ENCODE data around the gene MTIF3. TPM values are rescaled to one million over a fixed set of nuclear protein-coding genes. Genes with fewer than 3 reads are reported as not detected.
A peak's percentile ranks its signal among the peaks of the same experiment; 100 is the strongest.

Gene MTIF3
- polyA plus RNA-seq, 3 donors: 61.6 to 135 (median 86.6) TPM

DNA sequence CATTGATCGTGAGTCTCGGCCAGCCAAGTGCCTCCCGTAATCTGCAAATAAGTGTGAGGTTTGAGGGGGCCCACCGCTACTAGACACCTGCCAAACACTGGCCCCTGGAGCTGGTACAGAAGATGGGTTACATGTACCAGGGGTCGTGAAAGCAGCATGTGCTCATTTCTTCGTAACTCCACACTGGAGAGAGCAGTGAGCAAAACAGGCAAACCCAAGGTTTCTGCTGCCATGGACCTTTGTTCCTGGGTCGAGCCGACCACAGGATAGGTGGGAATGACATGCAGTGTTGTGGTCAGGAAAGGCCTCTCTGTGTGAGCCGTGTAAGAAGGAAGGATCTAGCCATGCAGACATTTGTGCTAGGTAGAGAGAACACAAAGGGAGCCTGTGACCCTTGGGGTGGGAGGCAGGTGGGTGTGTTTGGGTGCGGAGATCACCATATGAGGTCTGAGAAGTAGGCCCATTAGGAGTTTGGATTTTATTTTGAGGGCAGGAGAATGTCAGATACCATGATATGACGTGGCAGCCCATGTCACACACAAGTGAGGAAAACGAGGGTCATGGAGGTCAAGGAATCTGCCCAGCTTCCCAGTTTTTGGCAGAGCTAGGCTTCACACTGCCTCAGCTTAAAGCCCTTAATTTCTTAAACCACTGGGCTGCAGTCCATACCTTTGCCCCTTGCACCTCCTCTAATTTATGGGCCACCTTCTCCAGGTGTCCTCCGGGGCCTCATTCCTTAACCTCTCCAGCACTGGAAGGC lies 25.0 kb downstream of the MTIF3 start:
- H3K27ac Mint-ChIP-seq: peak overlapping the region; percentile 92 to 99 (median 98)
- H3K36me3 ChIP-seq (replicated peaks in 1 of 2; ENCODE audit: control insufficient read depth in 1 of 2, insufficient read depth in 2 of 2, low read length in 2 of 2): peaks cover 20 to 23% of the 10 kb centered on the region in 2 donors
- H3K27me3 Mint-ChIP-seq (ENCODE audit: low read depth in 3 of 3): peaks cover 0 to 2% (median 1%) of the 10 kb centered on the region in 3 donors
- H3K27me3 ChIP-seq (ENCODE audit: control insufficient read depth in 2 of 2, insufficient read depth in 2 of 2, low read length in 2 of 2): no peaks in the 10 kb centered on the region
- H3K9ac ChIP-seq (ENCODE audit: insufficient read depth, low read length, poor library complexity, severe bottlenecking): peak overlapping the region; percentile 71
- H3K27ac ChIP-seq (ENCODE audit: low read depth in 1 of 2, low read length in 2 of 2): peak overlapping the region; percentile 86 to 94
- H3K9me3 ChIP-seq (replicated peaks in 1 of 2; ENCODE audit: control insufficient read depth in 1 of 2, insufficient read depth in 1 of 2, low read length in 2 of 2): no peaks in the 10 kb centered on the region
- peak overlapping the region; percentile 77 for H3K4me2 ChIP-seq (replicated peaks; ENCODE audit: extremely low read depth, low read length, poor library complexity, severe bottlenecking)
- peak overlapping the region; percentile 74 to 93 for H3K4me3 Mint-ChIP-seq
- H3K4me1 ChIP-seq (ENCODE audit: control insufficient read depth in 1 of 2, insufficient read depth in 2 of 2, low read length in 2 of 2): peaks cover 45 to 51% of the 10 kb centered on the region in 2 donors
- TF ChIP-seq, protein P1, sequence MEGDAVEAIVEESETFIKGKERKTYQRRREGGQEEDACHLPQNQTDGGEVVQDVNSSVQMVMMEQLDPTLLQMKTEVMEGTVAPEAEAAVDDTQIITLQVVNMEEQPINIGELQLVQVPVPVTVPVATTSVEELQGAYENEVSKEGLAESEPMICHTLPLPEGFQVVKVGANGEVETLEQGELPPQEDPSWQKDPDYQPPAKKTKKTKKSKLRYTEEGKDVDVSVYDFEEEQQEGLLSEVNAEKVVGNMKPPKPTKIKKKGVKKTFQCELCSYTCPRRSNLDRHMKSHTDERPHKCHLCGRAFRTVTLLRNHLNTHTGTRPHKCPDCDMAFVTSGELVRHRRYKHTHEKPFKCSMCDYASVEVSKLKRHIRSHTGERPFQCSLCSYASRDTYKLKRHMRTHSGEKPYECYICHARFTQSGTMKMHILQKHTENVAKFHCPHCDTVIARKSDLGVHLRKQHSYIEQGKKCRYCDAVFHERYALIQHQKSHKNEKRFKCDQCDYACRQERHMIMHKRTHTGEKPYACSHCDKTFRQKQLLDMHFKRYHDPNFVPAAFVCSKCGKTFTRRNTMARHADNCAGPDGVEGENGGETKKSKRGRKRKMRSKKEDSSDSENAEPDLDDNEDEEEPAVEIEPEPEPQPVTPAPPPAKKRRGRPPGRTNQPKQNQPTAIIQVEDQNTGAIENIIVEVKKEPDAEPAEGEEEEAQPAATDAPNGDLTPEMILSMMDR (IDR thresholded peaks at IDR 0.05): no peak
- H4K20me1 ChIP-seq (ENCODE audit: insufficient read depth, low read length): peaks cover 13% of the 10 kb centered on the region
- peak; percentile 32 to 57 (median 43) for DNase-seq
- H2AFZ ChIP-seq (ENCODE audit: insufficient read depth, low read depth, low read length, poor library complexity, severe bottlenecking): peak overlapping the region; percentile 74
- H3K9me3 Mint-ChIP-seq: no peaks in the 10 kb centered on the region
- peaks cover 40% of the 10 kb centered on the region for H3K4me1 Mint-ChIP-seq
- peaks cover 45% of the 10 kb centered on the region for H3K79me2 ChIP-seq (ENCODE audit: insufficient read depth, low read length)
- H3K4me3 ChIP-seq (replicated peaks in 1 of 3; ENCODE audit: low read depth in 2 of 3, low read length in 3 of 3): peak overlapping the region; percentile 47 to 80 (median 51)
- 48% methylated on average over 13 of the region's 13 CpGs for WGBS (ENCODE audit: insufficient coverage)
- intact Hi-C loops (cut with micrococcal nuclease): loop anchor here in 1 of 2 donors (2.0 to 10.0 kb wide), 3 partner anchors 57 to 199 kb away; partner anchors contain the start of genes LNX2, POLR1D and RPL21
- H3K36me3 Mint-ChIP-seq: peaks cover 17 to 31% of the 10 kb centered on the region in 2 donors

DNA sequence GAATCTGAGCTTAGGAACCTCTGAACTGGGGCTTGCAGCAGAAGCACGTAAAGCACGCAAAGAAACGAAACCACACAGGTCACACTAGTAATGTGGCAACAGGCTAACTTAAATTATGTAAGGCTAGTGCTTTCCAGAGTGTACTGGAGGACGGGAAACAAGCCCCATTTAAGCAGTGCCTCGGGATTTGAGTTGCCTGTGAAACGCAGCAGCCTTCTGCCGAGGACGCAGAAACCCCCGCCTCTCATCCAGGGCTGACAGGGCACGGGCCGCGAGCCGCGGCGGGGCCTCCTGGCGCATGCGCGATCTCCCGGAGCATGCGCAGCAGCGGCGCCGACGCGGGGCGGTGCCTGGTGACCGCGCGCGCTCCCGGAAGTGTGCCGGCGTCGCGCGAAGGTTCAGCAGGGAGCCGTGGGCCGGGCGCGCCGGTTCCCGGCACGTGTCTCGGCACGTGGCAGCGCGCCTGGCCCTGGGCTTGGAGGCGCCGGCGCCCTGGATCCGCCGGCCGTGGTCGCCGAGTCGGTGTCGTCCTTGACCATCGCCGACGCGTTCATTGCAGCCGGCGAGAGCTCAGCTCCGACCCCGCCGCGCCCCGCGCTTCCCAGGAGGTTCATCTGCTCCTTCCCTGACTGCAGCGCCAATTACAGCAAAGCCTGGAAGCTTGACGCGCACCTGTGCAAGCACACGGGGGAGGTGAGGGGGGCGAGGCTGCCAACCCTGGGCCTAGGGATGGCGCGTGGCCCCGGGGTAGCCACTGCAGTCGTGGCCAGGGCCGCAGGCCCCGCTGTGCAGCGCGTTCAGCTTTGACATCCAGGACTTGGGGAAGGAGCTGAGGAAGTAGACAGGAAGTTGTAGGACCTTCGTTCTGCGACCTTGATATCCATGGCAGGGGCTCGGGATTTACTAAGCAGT lies 25.9 kb downstream of the MTIF3 start, which contains the start of gene GTF3A:
Gene GTF3A, plus strand, starts transcription at position 374 of the 912 bp plus-strand sequence.
- Histone ChIP-seq H2AFZ (ENCODE audit: insufficient read depth, low read depth, low read length, poor library complexity, severe bottlenecking) (peak within 1 kb of the TSS; percentile 84), H3K36me3 (replicated peaks in 1 of 2; ENCODE audit: control insufficient read depth in 1 of 2, insufficient read depth in 2 of 2, low read length in 2 of 2) (peaks cover 11 to 15% of the 10 kb centered on the region in 2 donors), H4K20me1 (ENCODE audit: insufficient read depth, low read length) (peaks cover 13% of the 10 kb centered on the region), H3K9ac (ENCODE audit: insufficient read depth, low read length, poor library complexity, severe bottlenecking) (peak within 1 kb of the TSS; percentile 71), H3K4me3 (replicated peaks in 1 of 3; ENCODE audit: low read depth in 2 of 3, low read length in 3 of 3) (peak within 1 kb of the TSS; percentile 61 to 94 (median 80)), H3K4me1 (ENCODE audit: control insufficient read depth in 1 of 2, insufficient read depth in 2 of 2, low read length in 2 of 2) (peaks cover 45 to 51% of the 10 kb centered on the region in 2 donors), H3K9me3 (replicated peaks in 1 of 2; ENCODE audit: control insufficient read depth in 1 of 2, insufficient read depth in 1 of 2, low read length in 2 of 2) (no peaks in the 10 kb centered on the region), H3K27ac (ENCODE audit: low read depth in 1 of 2, low read length in 2 of 2) (peak within 1 kb of the TSS; percentile 86 to 94), H3K79me2 (ENCODE audit: insufficient read depth, low read length) (peaks cover 40% of the 10 kb centered on the region), H3K4me2 (replicated peaks; ENCODE audit: extremely low read depth, low read length, poor library complexity, severe bottlenecking) (peak within 1 kb of the TSS; percentile 77), H3K27me3 (ENCODE audit: control insufficient read depth in 2 of 2, insufficient read depth in 2 of 2, low read length in 2 of 2) (no peaks in the 10 kb centered on the region)
- intact Hi-C loops (cut with micrococcal nuclease): loop anchor here in 1 of 2 donors (2.0 to 10.0 kb wide), 3 partner anchors 58 to 200 kb away; partner anchors contain the start of genes LNX2, POLR1D and RPL21
- Mint-ChIP-seq H3K4me1 (peaks cover 40% of the 10 kb centered on the region), H3K4me3 (peak within 1 kb of the TSS; percentile 74 to 93), H3K36me3 (peaks cover 12 to 23% of the 10 kb centered on the region in 2 donors), H3K27ac (peak within 1 kb of the TSS; percentile 92 to 99 (median 98)), H3K9me3 (no peaks in the 10 kb centered on the region), H3K27me3 (ENCODE audit: low read depth in 3 of 3) (peaks cover 0 to 2% (median 1%) of the 10 kb centered on the region in 3 donors)
- WGBS (ENCODE audit: insufficient coverage): 3% methylated on average over 82 of the region's 85 CpGs
- TF ChIP-seq, protein P1 (IDR thresholded peaks at IDR 0.05): no peak
- DNase-seq: peak; percentile 85 to 90 (median 86)

All from CD14-positive monocyte (primary cell).